Stimulated activated CD4-positive, alpha-beta T cell treated with anti-CD3 and anti-CD28 coated beads, TNF-alpha, amount 100 ng/mL, for 4 hours (primary cell): ENCODE data around the gene MAP3K5.

Source experiments
- DNase-seq, 3 experiments: peaks; one replicate each; pipeline ENCODE4 v3.0.0-alpha.2; 2020; ENCODE audit warnings: low read depth in 3 of 3

Gene MAP3K5

GRCh38 chr6:136647363-136647852 lies 144.9 kb downstream of the MAP3K5 start:
- DNase-seq = peak; percentile 8 to 39 (median 17)

GRCh38 chr6:136646377-136646776 lies 145.9 kb downstream of the MAP3K5 start:
- no peak for DNase-seq

GRCh38 chr6:136644597-136644952 lies 147.7 kb downstream of the MAP3K5 start:
- DNase-seq = no peak

- peak; percentile 58 to 73 (median 67) for DNase-seq
Measured at GRCh38 chr6:136643850-136644596, 148.3 kb downstream of the MAP3K5 start.

GRCh38 chr6:136641873-136642465 lies 150.3 kb downstream of the MAP3K5 start:
- DNase-seq = no peak

GRCh38 chr6:136641166-136641565 lies 151.1 kb downstream of the MAP3K5 start:
- DNase-seq = no peak

GRCh38 chr6:136640132-136640915 lies 152.0 kb downstream of the MAP3K5 start:
- DNase-seq = no peak

GRCh38 chr6:136639702-136640101 lies 152.6 kb downstream of the MAP3K5 start:
- DNase-seq = no peak

- DNase-seq = no peak
Measured at GRCh38 chr6:136635615-136636014, 156.7 kb downstream of the MAP3K5 start.

GRCh38 chr6:136633355-136633754 lies 158.9 kb downstream of the MAP3K5 start:
- DNase-seq = no peak

- DNase-seq = no peak
Measured at GRCh38 chr6:136628996-136629395, 163.3 kb downstream of the MAP3K5 start.

- DNase-seq = no peak
Measured at GRCh38 chr6:136627191-136627590, 165.1 kb downstream of the MAP3K5 start.

GRCh38 chr6:136625293-136625692 lies 167.0 kb downstream of the MAP3K5 start:
- no peak for DNase-seq

- no peak for DNase-seq
Measured at GRCh38 chr6:136624347-136624746, 167.9 kb downstream of the MAP3K5 start.

GRCh38 chr6:136618086-136618485 lies 174.2 kb downstream of the MAP3K5 start:
- no peak for DNase-seq

GRCh38 chr6:136616527-136616926 lies 175.8 kb downstream of the MAP3K5 start:
- DNase-seq = no peak

- DNase-seq = no peak
Measured at GRCh38 chr6:136614994-136615393, 177.3 kb downstream of the MAP3K5 start.

- no peak for DNase-seq
Measured at GRCh38 chr6:136614350-136614749, 177.9 kb downstream of the MAP3K5 start.

GRCh38 chr6:136613477-136613876 lies 178.8 kb downstream of the MAP3K5 start:
- DNase-seq = no peak

GRCh38 chr6:136612666-136613389 lies 179.4 kb downstream of the MAP3K5 start:
- DNase-seq = no peak

GRCh38 chr6:136611746-136612145 lies 180.5 kb downstream of the MAP3K5 start:
- DNase-seq = no peak

GRCh38 chr6:136611133-136611532 lies 181.1 kb downstream of the MAP3K5 start:
- no peak for DNase-seq
